WTC11 (cell line): ENCODE results near the gene TIGAR. TPM values are rescaled to one million over a fixed set of nuclear protein-coding genes. Genes with fewer than 3 reads are reported as not detected.

Source experiments
- ATAC-seq: fragments of 200-7000 bp; cut with Tn5 transposase; 2 replicates; pipeline ENCODE4 v1.10.0; 2021; ENCODE audit warnings: mild to moderate bottlenecking, moderate library complexity
- CTCF ChIA-PET: fragments of 300-600 bp; sonication (Branson Sonifier 250); formaldehyde crosslinking; loops from one replicate; lab custom pipeline; 2021; ENCODE audit warnings: antibody characterized with exemption; lab: Charles Lee
- POLR2A ChIA-PET: fragments of 350-600 bp; sonication (Branson Sonifier 250); formaldehyde crosslinking; loops from one replicate; lab custom pipeline; 2021; ENCODE audit warnings: antibody characterized with exemption; lab: Charles Lee
- DNase-seq: peaks from one replicate; pipeline ENCODE4 v3.0.0; 2021; ENCODE audit warnings: low spot score
- H3K27ac Mint-ChIP-seq: 2 replicates; pipeline ENCODE4 v1.8.0; 2021; ENCODE audit warnings: mixed read lengths
- H3K27me3 Mint-ChIP-seq: 2 replicates; pipeline ENCODE4 v1.8.0; 2021; ENCODE audit warnings: low read depth, mild to moderate bottlenecking, moderate library complexity, mixed read lengths
- H3K36me3 Mint-ChIP-seq: 2 replicates; pipeline ENCODE4 v1.8.0; 2021; ENCODE audit warnings: mixed read lengths
- H3K4me1 Mint-ChIP-seq: 2 replicates; pipeline ENCODE4 v1.8.0; 2022; ENCODE audit warnings: mixed read lengths
- H3K4me3 Mint-ChIP-seq: 2 replicates; pipeline ENCODE4 v1.8.0; 2021; ENCODE audit warnings: mild to moderate bottlenecking, moderate library complexity, mixed read lengths
- H3K9me3 Mint-ChIP-seq: 2 replicates; pipeline ENCODE4 v1.8.0; 2021; ENCODE audit warnings: mixed read lengths
- CREM ChIP-seq: sonication (generic); formaldehyde crosslinking; IDR thresholded peaks from 2 replicates; pipeline ENCODE4 v1.8.1; 2022; ENCODE audit warnings: mild to moderate bottlenecking, missing genetic modification reagents, moderate library complexity
- GRHL2 ChIP-seq: fragments of 250-450 bp; sonication (Bioruptor Pico); IDR thresholded peaks from 2 replicates; pipeline ENCODE4 v1.8.0; 2022; ENCODE audit warnings: mild to moderate bottlenecking, moderate library complexity; ENCODE audit not compliant: insufficient replicate concordance, severe bottlenecking
- GTF2I ChIP-seq: fragments of 250-450 bp; sonication (Bioruptor Pico); conservative IDR thresholded peaks from 2 replicates; pipeline ENCODE4 v1.4.0; 2021; ENCODE audit warnings: mild to moderate bottlenecking
- NFYB ChIP-seq: sonication (generic); formaldehyde crosslinking; conservative IDR thresholded peaks from 2 replicates; pipeline ENCODE4 v1.8.0; 2022; ENCODE audit warnings: low read depth, missing genetic modification reagents
- total RNA-seq: library from RNA; stranded (reverse); gene quantifications from 3 replicates; pipeline ENCODE4 v1.2.3, GENCODE V29; 2021
- TF ChIP-seq, protein P1 (sequence below): sonication (generic); formaldehyde crosslinking; conservative IDR thresholded peaks from 2 replicates; pipeline ENCODE4 v1.8.1; 2022; ENCODE audit warnings: mild to moderate bottlenecking, missing genetic modification reagents
- TF ChIP-seq, protein P2 (sequence below): sonication (generic); formaldehyde crosslinking; IDR thresholded peaks from 2 replicates; pipeline ENCODE4 v1.8.1; 2023; ENCODE audit warnings: mild to moderate bottlenecking, missing genetic modification reagents, moderate library complexity
- TF ChIP-seq, protein P3 (sequence below): sonication (generic); formaldehyde crosslinking; IDR thresholded peaks from 2 replicates; pipeline ENCODE4 v1.8.0; 2022; ENCODE audit warnings: mild to moderate bottlenecking, missing genetic modification reagents
- TF ChIP-seq, protein P4 (sequence below): fragments of 200-600 bp; IDR thresholded peaks from 2 replicates; pipeline ENCODE4 v1.8.0; 2022; ENCODE audit warnings: antibody characterized with exemption
- TF ChIP-seq, protein P5 (sequence below): sonication (generic); formaldehyde crosslinking; IDR thresholded peaks from 2 replicates; pipeline ENCODE4 v1.8.1; 2022; ENCODE audit warnings: mild to moderate bottlenecking, moderate library complexity, missing genetic modification reagents
- TF ChIP-seq, protein P6 (sequence below): sonication (generic); formaldehyde crosslinking; IDR thresholded peaks from 2 replicates; pipeline ENCODE4 v1.8.1; 2022; ENCODE audit warnings: missing genetic modification reagents, borderline replicate concordance

Gene TIGAR
- total RNA-seq, 1 experiment from 2014 or later, result 26.7 TPM

DNA sequence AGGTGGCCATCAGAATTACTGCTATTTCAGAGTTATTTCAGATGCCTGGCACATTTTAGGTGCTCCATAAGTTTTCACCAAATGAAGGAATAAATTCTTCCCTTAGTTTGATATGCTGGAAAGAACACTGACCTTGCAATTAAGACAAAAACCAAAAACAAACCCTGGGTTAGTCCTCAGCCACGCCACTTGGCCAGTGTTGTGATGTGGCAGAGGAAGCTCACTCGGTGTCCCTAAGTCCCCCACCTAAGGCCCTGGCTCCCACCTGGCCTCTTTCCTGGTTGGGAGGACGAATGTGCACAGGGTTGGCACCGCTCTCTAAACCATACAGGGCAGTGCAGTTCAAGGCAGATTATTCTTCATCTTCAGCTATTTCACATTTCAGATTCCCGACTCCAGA lies 72.2 kb downstream of the TIGAR start (continued):
- TF ChIP-seq, protein P1, sequence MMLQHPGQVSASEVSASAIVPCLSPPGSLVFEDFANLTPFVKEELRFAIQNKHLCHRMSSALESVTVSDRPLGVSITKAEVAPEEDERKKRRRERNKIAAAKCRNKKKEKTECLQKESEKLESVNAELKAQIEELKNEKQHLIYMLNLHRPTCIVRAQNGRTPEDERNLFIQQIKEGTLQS (CRISPR knock-in tag), result no peak
- no peak for TF ChIP-seq CREM (CRISPR knock-in tag)
- TF ChIP-seq, protein P2, sequence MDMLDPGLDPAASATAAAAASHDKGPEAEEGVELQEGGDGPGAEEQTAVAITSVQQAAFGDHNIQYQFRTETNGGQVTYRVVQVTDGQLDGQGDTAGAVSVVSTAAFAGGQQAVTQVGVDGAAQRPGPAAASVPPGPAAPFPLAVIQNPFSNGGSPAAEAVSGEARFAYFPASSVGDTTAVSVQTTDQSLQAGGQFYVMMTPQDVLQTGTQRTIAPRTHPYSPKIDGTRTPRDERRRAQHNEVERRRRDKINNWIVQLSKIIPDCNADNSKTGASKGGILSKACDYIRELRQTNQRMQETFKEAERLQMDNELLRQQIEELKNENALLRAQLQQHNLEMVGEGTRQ, result no peak

DNA sequence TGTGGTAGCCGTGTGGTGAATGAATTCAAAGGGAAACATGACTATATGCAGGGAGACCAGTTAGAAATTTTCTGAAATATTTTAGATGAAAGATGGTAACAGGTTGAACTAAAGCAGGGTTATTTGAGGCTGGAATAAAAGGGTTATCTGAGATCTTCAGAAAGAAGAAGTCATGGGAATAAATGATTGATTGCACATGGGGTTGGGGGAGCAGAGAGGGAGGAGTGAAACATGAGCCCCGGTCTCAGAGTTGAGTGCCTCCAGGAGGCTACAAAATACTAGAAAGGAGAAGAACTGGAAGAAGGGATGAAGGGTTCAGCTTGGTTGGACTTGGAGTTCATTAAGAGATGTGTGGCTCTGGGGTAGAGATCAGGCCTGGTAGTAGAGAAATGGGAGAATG lies 74.8 kb downstream of the TIGAR start:
- CTCF ChIA-PET, result no interaction called here
- no peak for ATAC-seq
- no peaks in the 10 kb centered on the region for H3K36me3 Mint-ChIP-seq
- TF ChIP-seq, protein P3, sequence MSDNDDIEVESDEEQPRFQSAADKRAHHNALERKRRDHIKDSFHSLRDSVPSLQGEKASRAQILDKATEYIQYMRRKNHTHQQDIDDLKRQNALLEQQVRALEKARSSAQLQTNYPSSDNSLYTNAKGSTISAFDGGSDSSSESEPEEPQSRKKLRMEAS, result no peak
- TF ChIP-seq, all 79 proteins: peak for 0
- Mint-ChIP-seq H3K27ac (no peak overlapping the region), H3K9me3 (0 out of 2 replicates have a peak, but pooled peaks cover 4% of the 10 kb centered on the region), H3K4me1 (no peaks in the 10 kb centered on the region), H3K4me3 (no peak overlapping the region), H3K27me3 (peaks cover 10% of the 10 kb centered on the region)
- POLR2A ChIA-PET, result no interaction called here
- DNase-seq, result no peak

DNA sequence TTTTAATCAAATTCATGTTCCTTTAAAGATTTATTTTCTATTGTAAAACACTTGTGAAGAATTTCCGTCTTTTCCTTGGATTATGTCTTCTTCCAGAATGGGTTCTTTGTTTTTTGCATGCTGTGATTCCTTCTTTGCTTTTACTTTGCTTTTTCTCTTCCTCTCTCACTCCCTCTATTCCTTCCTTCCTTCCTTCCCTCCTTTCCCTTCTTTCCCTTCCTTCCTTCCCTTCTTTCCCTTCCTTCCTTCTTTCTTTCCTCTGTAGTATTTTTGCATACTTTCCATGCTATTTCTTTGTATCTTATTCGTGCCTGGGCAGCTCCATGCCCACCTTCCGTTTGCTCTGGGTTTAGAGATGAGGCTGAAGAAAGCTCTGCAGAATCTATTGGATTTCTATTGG lies 80.1 kb downstream of the TIGAR start:
- Mint-ChIP-seq H3K27me3 (peaks cover 4% of the 10 kb centered on the region), H3K36me3 (0 out of 2 replicates have a peak, but pooled peaks cover 6% of the 10 kb centered on the region), H3K4me3 (no peak overlapping the region), H3K4me1 (0 out of 2 replicates have a peak, but pooled peaks cover 2% of the 10 kb centered on the region), H3K27ac (no peak overlapping the region), H3K9me3 (peaks cover 14% of the 10 kb centered on the region)
- ATAC-seq (no peak), DNase-seq (no peak)
- TF ChIP-seq, protein P4, sequence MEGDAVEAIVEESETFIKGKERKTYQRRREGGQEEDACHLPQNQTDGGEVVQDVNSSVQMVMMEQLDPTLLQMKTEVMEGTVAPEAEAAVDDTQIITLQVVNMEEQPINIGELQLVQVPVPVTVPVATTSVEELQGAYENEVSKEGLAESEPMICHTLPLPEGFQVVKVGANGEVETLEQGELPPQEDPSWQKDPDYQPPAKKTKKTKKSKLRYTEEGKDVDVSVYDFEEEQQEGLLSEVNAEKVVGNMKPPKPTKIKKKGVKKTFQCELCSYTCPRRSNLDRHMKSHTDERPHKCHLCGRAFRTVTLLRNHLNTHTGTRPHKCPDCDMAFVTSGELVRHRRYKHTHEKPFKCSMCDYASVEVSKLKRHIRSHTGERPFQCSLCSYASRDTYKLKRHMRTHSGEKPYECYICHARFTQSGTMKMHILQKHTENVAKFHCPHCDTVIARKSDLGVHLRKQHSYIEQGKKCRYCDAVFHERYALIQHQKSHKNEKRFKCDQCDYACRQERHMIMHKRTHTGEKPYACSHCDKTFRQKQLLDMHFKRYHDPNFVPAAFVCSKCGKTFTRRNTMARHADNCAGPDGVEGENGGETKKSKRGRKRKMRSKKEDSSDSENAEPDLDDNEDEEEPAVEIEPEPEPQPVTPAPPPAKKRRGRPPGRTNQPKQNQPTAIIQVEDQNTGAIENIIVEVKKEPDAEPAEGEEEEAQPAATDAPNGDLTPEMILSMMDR, result no peak
- TF ChIP-seq NFYB (CRISPR knock-in tag), result no peak
- TF ChIP-seq, protein P5, sequence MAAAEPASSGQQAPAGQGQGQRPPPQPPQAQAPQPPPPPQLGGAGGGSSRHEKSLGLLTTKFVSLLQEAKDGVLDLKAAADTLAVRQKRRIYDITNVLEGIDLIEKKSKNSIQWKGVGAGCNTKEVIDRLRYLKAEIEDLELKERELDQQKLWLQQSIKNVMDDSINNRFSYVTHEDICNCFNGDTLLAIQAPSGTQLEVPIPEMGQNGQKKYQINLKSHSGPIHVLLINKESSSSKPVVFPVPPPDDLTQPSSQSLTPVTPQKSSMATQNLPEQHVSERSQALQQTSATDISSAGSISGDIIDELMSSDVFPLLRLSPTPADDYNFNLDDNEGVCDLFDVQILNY (CRISPR knock-in tag), result no peak
- CTCF ChIA-PET, result interaction anchor here (1.4 kb wide), 1 partner anchor 18 kb away, joined by 4 read pairs; no protein-coding TSS in a partner anchor
- POLR2A ChIA-PET, result no interaction called here

DNA sequence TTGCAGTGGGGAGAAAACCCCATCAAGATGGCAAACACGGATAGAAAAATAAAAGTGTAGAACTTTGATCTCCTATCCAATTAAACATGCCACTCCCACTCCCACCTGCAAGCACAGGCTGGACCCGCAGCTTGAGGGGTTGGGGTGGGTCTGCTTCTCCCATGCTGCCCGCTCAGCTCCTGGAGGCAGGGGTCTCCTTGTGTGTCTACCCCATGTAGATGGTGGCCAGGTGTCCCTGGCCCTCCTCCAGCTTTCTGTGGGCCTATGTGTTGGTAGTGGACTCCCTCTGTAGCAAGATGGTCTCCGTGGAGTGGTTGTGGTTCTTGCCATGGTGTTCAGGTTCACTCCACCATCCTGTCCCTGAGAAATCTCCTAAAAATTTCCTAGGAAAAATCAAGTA lies 82.0 kb downstream of the TIGAR start:
- ChIA-PET POLR2A (no interaction called here), CTCF (interaction anchor here (0.7 to 1.1 kb wide), 2 partner anchors 10 to 163 kb away, joined by 3 read pairs; no protein-coding TSS in a partner anchor)
- DNase-seq (no peak), ATAC-seq (no peak)
- Mint-ChIP-seq H3K9me3 (peaks cover 16% of the 10 kb centered on the region), H3K36me3 (0 out of 2 replicates have a peak, but pooled peaks cover 6% of the 10 kb centered on the region), H3K4me1 (0 out of 2 replicates have a peak, but pooled peaks cover 2% of the 10 kb centered on the region), H3K27me3 (peaks cover 4% of the 10 kb centered on the region), H3K4me3 (no peak overlapping the region), H3K27ac (no peak overlapping the region)
- TF ChIP-seq, protein P6, sequence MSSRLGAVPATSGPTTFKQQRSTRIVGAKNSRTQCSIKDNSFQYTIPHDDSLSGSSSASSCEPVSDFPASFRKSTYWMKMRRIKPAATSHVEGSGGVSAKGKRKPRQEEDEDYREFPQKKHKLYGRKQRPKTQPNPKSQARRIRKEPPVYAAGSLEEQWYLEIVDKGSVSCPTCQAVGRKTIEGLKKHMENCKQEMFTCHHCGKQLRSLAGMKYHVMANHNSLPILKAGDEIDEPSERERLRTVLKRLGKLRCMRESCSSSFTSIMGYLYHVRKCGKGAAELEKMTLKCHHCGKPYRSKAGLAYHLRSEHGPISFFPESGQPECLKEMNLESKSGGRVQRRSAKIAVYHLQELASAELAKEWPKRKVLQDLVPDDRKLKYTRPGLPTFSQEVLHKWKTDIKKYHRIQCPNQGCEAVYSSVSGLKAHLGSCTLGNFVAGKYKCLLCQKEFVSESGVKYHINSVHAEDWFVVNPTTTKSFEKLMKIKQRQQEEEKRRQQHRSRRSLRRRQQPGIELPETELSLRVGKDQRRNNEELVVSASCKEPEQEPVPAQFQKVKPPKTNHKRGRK (CRISPR knock-in tag), result no peak
- TF ChIP-seq GTF2I (CRISPR knock-in tag), result no peak
- TF ChIP-seq GRHL2 (CRISPR knock-in tag), result no peak

Other genes starting within 250 kb of the TIGAR start
- 194 to 266 TPM (median 261 TPM) in 3 replicates for gene CCND2, start 47.5 kb upstream of the TIGAR start, total RNA-seq
- gene FGF23, start 58.5 kb downstream of the TIGAR start, total RNA-seq, result 0.24 to 0.82 TPM (median 0.60 TPM) in 3 replicates
- gene FGF6, start 124.6 kb downstream of the TIGAR start, total RNA-seq, result not detected in 3 replicates
- gene RAD51AP1, start 217.7 kb downstream of the TIGAR start, total RNA-seq, result 39.4 to 45.2 TPM (median 41.9 TPM) in 3 replicates
- 8.8 to 12.2 TPM (median 11.3 TPM) in 3 replicates for gene DYRK4, start 241.0 kb downstream of the TIGAR start, total RNA-seq